ENCODE measurements around the gene SORT1. TPM values are rescaled to one million over a fixed set of nuclear protein-coding genes. Genes with fewer than 3 reads are reported as not detected.
"Not testable (repeated sequence)": the region's sequence is repeated elsewhere in the genome, so short reads cannot be mapped to it uniquely, and the experiment has no call there.

SORT1 gene
- total RNA-seq, 1 donor: 38.4 TPM

DNA sequence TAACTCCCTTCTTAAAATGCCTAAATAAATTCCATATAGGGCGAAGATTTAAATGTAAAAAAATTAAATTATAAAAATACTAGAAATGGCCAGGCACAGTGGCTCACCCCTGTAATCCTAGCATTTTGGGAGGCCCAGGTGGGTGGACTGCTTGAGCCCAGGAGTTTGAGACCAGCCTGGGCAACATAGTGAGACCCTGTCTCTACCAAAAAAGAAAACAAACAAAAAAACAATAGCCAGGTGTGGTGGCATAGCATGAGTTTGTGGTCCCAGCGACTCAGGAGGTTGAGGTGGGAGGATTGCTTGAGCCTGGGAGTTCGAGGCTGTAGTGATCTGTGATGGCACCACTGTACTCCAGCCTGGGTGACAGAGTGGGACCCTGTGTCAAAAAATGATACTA lies 17.8 kb downstream of the SORT1 start:
- no peak for DNase-seq (ENCODE audit: low read depth)
- TF ChIP-seq, protein P1, sequence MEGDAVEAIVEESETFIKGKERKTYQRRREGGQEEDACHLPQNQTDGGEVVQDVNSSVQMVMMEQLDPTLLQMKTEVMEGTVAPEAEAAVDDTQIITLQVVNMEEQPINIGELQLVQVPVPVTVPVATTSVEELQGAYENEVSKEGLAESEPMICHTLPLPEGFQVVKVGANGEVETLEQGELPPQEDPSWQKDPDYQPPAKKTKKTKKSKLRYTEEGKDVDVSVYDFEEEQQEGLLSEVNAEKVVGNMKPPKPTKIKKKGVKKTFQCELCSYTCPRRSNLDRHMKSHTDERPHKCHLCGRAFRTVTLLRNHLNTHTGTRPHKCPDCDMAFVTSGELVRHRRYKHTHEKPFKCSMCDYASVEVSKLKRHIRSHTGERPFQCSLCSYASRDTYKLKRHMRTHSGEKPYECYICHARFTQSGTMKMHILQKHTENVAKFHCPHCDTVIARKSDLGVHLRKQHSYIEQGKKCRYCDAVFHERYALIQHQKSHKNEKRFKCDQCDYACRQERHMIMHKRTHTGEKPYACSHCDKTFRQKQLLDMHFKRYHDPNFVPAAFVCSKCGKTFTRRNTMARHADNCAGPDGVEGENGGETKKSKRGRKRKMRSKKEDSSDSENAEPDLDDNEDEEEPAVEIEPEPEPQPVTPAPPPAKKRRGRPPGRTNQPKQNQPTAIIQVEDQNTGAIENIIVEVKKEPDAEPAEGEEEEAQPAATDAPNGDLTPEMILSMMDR (IDR thresholded peaks at IDR 0.05; ENCODE audit: insufficient read depth, low read depth, low read length): no peak
- H3K4me3 ChIP-seq (ENCODE audit: low read depth, low read length): no peak overlapping the region

DNA sequence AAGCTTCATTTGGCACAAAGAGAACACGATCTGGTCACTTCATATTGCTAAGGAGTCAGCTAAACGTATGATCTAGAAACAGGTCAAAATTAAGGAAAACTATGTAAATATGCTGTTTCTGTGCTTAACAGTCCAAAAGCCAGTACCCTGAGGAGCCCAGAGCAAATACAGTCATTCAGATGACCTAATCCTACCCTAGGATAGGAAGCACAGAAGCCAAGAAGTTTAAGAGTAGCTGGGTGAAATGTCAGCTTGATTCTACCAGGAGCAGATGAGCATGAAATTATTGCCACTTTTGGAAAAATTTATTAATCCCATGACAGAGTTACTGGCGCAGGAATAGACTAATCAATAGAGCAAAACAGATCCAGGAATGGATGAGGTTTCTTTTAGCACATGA lies 18.3 kb downstream of the SORT1 start:
- no peak overlapping the region for H3K4me3 ChIP-seq (ENCODE audit: low read depth, low read length)
- TF ChIP-seq, protein P1 (IDR thresholded peaks at IDR 0.05; ENCODE audit: insufficient read depth, low read depth, low read length): no peak
- no peak for DNase-seq (ENCODE audit: low read depth)

DNA sequence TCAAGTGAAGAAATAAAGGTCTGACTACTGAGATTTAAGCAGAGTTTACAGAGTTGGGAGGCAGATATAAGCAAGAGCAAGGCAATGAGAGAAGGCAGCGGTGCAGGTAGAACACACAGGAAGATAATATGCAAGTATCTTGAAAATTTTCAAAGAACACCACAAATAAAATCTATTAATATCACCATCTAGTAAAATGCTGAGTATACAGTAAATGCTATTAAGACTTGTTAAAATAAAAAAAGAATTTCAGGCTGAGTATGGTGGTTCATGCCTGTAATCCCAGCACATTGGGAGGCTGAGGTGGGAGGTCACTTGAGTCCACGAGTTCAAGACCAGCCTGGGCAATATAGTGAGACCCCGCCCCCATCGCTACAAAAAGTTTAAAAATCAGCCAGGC lies 20.0 kb downstream of the SORT1 start:
- no peak overlapping the region for H3K4me3 ChIP-seq (ENCODE audit: low read depth, low read length)
- TF ChIP-seq, protein P1 (IDR thresholded peaks at IDR 0.05; ENCODE audit: insufficient read depth, low read depth, low read length): no peak
- DNase-seq (ENCODE audit: low read depth): no peak

DNA sequence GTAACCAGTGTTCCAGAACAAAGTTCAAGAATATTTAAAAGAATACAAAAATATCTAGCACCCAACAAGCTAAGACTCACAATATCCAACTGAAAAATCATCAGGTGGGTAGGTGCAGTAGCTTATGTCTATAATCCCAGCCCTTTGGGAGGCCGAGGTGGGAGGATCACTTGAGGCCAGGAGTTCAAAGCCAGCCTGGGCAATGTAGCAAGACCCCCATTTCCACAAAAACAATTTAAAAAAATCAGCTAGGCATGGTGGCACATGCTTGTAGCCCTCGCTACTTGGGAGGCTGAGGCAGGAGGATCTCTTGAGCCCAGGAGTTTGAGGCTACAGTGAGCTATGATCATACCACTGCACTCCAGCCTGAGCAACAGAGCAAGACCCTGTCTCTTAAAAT lies 24.0 kb downstream of the SORT1 start:
- DNase-seq (ENCODE audit: low read depth); H3K4me3 ChIP-seq (ENCODE audit: low read depth, low read length): not testable (repeated sequence)

DNA sequence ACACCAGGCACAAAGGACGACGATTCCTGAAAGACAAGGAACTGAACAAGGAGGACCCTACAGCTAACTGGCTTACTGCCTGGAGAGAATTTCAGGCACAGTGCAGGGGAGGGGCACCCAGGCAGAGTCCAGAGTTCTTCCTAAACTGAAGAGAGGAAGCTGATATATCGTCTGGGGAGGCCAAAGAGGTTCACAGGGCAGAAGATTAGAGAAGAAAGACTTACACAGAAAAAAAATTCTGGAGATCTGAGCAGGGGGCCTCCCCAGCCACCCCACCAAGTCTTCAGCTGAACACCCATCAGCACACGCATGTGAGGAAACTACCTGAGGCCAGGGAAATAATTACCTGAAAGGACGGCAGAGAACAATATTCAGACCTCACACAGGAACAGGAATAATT lies 24.6 kb downstream of the SORT1 start:
- TF ChIP-seq, protein P1 (IDR thresholded peaks at IDR 0.05; ENCODE audit: insufficient read depth, low read depth, low read length): no peak
- no peak for DNase-seq (ENCODE audit: low read depth)
- no peak overlapping the region for H3K4me3 ChIP-seq (ENCODE audit: low read depth, low read length)

DNA sequence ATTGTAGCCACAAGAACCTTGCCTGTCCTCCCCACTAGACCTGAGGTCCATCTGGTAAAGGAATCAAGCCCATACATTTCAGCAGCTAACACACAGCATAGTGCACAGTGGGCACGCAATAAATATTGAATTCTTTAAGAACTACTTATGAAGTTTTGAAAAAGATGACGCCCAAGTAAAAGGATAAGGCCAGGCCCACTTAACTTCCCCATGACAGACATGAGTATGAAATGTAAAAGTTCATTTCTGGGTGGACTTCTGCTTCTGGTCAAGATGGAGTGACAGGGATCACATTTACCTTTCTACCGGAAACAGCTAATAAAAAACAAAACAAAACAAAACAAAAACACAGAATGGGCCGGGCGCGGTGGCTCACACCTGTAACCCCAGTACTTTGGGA lies 25.4 kb downstream of the SORT1 start:
- H3K4me3 ChIP-seq (ENCODE audit: low read depth, low read length): no peak overlapping the region
- no peak for DNase-seq (ENCODE audit: low read depth)
- TF ChIP-seq, protein P1 (IDR thresholded peaks at IDR 0.05; ENCODE audit: insufficient read depth, low read depth, low read length): no peak

DNA sequence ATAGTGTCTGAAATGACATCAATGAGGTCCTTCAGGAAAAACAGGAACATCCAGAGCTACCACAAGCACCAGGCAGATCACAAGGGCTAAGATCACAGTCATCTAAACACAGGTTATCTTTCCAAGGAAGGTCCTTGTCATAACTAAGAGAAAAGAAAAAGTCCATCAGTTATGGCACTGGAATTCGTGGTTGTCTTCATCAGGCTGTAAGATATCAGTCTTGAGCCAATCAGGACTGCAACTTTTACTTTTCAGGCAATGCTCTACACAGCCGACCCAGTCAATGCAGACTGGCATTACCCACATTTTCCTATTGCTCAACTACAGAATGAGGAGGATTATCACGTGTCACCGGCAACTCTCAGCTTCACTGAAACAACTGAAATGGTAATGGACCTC lies 26.4 kb downstream of the SORT1 start:
- H3K4me3 ChIP-seq (ENCODE audit: low read depth, low read length): peak overlapping the region; percentile 33
- peak; percentile 81 for DNase-seq (ENCODE audit: low read depth)
- TF ChIP-seq, protein P1 (IDR thresholded peaks at IDR 0.05; ENCODE audit: insufficient read depth, low read depth, low read length): no peak
